ENCODE measurements around the gene SEZ6. TPM values are rescaled to one million over a fixed set of nuclear protein-coding genes. Genes with fewer than 3 reads are reported as not detected.

SEZ6 gene
- total RNA-seq, 2 donors from 2014 or later: 0.12 to 0.31 TPM

- DNase-seq: peak; percentile 2
- intact Hi-C loops (cut with DNase I): no loop called here
These were observed 42.7 kb downstream of the SEZ6 start for GRCh38 chr17:28963055-28963611.

GRCh38 chr17:28961391-28961790, 44.4 kb downstream of the SEZ6 start:
- intact Hi-C loops (cut with DNase I): no loop called here
- ATAC-seq: no peak
- no peak for DNase-seq

More at GRCh38 chr17:28963055-28963611, 42.7 kb downstream of the SEZ6 start:
- ATAC-seq: no peak

- intact Hi-C loops (cut with DNase I): no loop called here
- ATAC-seq: no peak
- peak; percentile 16 for DNase-seq
These were observed 45.4 kb downstream of the SEZ6 start for GRCh38 chr17:28960256-28961061.

GRCh38 chr17:28959471-28959871, 46.4 kb downstream of the SEZ6 start:
- DNase-seq: no peak
- intact Hi-C loops (cut with DNase I): no loop called here
- no peak for ATAC-seq

- no peak for DNase-seq
- no peak for ATAC-seq
- intact Hi-C loops (cut with DNase I): no loop called here
These were observed 46.9 kb downstream of the SEZ6 start for GRCh38 chr17:28958820-28959455.

GRCh38 chr17:28957992-28958355, 47.9 kb downstream of the SEZ6 start:
- intact Hi-C loops (cut with DNase I): no loop called here
- DNase-seq: no peak
- no peak for ATAC-seq

GRCh38 chr17:28957277-28957991, 48.4 kb downstream of the SEZ6 start:
- intact Hi-C loops (cut with DNase I): no loop called here
- DNase-seq (no peak), ATAC-seq (no peak)

- no peak for DNase-seq
- ATAC-seq: no peak
- intact Hi-C loops (cut with DNase I): no loop called here
These were observed 49.0 kb downstream of the SEZ6 start for GRCh38 chr17:28956861-28957260.

GRCh38 chr17:28956112-28956511, 49.7 kb downstream of the SEZ6 start:
- DNase-seq (no peak), ATAC-seq (no peak)
- intact Hi-C loops (cut with DNase I): no loop called here

GRCh38 chr17:28955408-28955807, 50.4 kb downstream of the SEZ6 start:
- no peak for ATAC-seq
- DNase-seq: no peak
- intact Hi-C loops (cut with DNase I): no loop called here

GRCh38 chr17:28954886-28955285, 50.9 kb downstream of the SEZ6 start:
- intact Hi-C loops (cut with DNase I): loop anchor here in 1 of 2 donors (5.0 kb wide), 1 partner anchor 53 kb away; the partner anchor contains the start of gene DHRS13
- ATAC-seq (no peak), DNase-seq (no peak)

GRCh38 chr17:28953444-28954118, 52.3 kb downstream of the SEZ6 start:
- ATAC-seq: no peak
- DNase-seq: peak; percentile 52
- intact Hi-C loops (cut with DNase I): loop anchor here in 1 of 2 donors (5.0 kb wide), 1 partner anchor 51 kb away; the partner anchor contains the start of gene DHRS13

- intact Hi-C loops (cut with DNase I): loop anchor here in 1 of 2 donors (5.0 kb wide), 1 partner anchor 50 kb away; the partner anchor contains the start of gene DHRS13
- peak; percentile 97 for DNase-seq
- ATAC-seq: peak; percentile 81 to 88
These were observed 53.5 kb downstream of the SEZ6 start for GRCh38 chr17:28951991-28952975.

- DNase-seq (peak; percentile 100), ATAC-seq (peak; percentile 86 to 87)
- intact Hi-C loops (cut with DNase I): loop anchor here in 1 of 2 donors (5.0 kb wide), 1 partner anchor 49 kb away; the partner anchor contains the start of gene DHRS13
These were observed 54.3 kb downstream of the SEZ6 start, which contains the start of gene PHF12 for GRCh38 chr17:28951428-28951990. Gene PHF12 (minus strand): TSS chr17:28951518. CDS start chr17:28950960, 558 bp downstream.

GRCh38 chr17:28950752-28951427, 54.9 kb downstream of the SEZ6 start:
- intact Hi-C loops (cut with DNase I): loop anchor here in 1 of 2 donors (5.0 kb wide), 1 partner anchor 49 kb away; the partner anchor contains the start of gene DHRS13
- DNase-seq (no peak), ATAC-seq (no peak)

- intact Hi-C loops (cut with DNase I): loop anchor here in 1 of 2 donors (5.0 kb wide), 1 partner anchor 48 kb away; the partner anchor contains the start of gene DHRS13
- no peak for ATAC-seq
These were observed 55.6 kb downstream of the SEZ6 start for GRCh38 chr17:28950017-28950751.

More at GRCh38 chr17:28950017-28950751, 55.6 kb downstream of the SEZ6 start:
- DNase-seq: peak; percentile 56
